Measurements from ENCODE around the gene CYP3A7. TPM values are rescaled to one million over a fixed set of nuclear protein-coding genes. Genes with fewer than 3 reads are reported as not detected.
A peak's percentile ranks its signal among the peaks of the same experiment; 100 is the strongest.
"Not testable (repeated sequence)": the region's sequence is repeated elsewhere in the genome, so short reads cannot be mapped to it uniquely, and the experiment has no call there.

Gene CYP3A7
- total and polyA plus RNA-seq, 7 experiments from 2014 or later = 0.08 TPM; not detected in 6

GRCh38 chr7:99694201-99694911 lies 40.6 kb downstream of the CYP3A7 start:
- Histone ChIP-seq H3K27me3 (ENCODE audit: control insufficient read depth in 2 of 2, insufficient read depth in 2 of 2, low read length in 2 of 2) (no peaks in the 10 kb centered on the region), H3K4me3 (ENCODE audit: low read length) (no peak overlapping the region), H3K4me1 (ENCODE audit: control insufficient read depth in 2 of 2, insufficient read depth in 2 of 2, low read length in 2 of 2) (no peaks in the 10 kb centered on the region), H3K36me3 (ENCODE audit: control insufficient read depth in 2 of 3, insufficient read depth in 3 of 3, low read length in 3 of 3) (no peaks in the 10 kb centered on the region), H3K9me3 (ENCODE audit: control insufficient read depth in 2 of 3, low read length in 3 of 3) (no peaks in the 10 kb centered on the region), H3K27ac (ENCODE audit: low read depth, low read length) (no peak overlapping the region)
- ATAC-seq = no peak
- CTCF ChIA-PET = interaction anchor here (1.6 kb wide), 1 partner anchor 79 kb away, joined by 4 read pairs; no protein-coding TSS in a partner anchor
- Mint-ChIP-seq H3K27me3 (no peaks in the 10 kb centered on the region), H3K4me1 (peaks cover 0 to 22% (median 21%) of the 10 kb centered on the region in 7 donors), H3K36me3 (peaks cover 3 to 7% (median 4%) of the 10 kb centered on the region in 5 donors), H3K27ac (peak overlapping the region in 6 of 9 donors; percentile 38 to 92 (median 76)), H3K4me3 (peak overlapping the region in 4 of 10 donors; percentile 1 to 66 (median 48)), H3K9me3 (peaks cover 0 to 18% (median 5%) of the 10 kb centered on the region in 11 donors)
- intact Hi-C loops (cut with micrococcal nuclease) = no loop called here
- DNase-seq = no peak
- POLR2A ChIA-PET = interaction anchor here (1.1 to 1.7 kb wide), 2 partner anchors 70 to 742 kb away, joined by 3 to 7 read pairs; no protein-coding TSS in a partner anchor

GRCh38 chr7:99693427-99694200 lies 41.4 kb downstream of the CYP3A7 start:
- ChIA-PET POLR2A (interaction anchor here (1.1 to 1.7 kb wide), 2 partner anchors 69 to 743 kb away, joined by 3 to 7 read pairs; no protein-coding TSS in a partner anchor), CTCF (no interaction called here)
- peak overlapping the region in 8 of 9 donors; percentile 61 to 92 (median 80) for H3K27ac Mint-ChIP-seq
- H3K9me3 ChIP-seq (ENCODE audit: control insufficient read depth in 2 of 3, low read length in 3 of 3) = no peaks in the 10 kb centered on the region
- H3K27me3 Mint-ChIP-seq = peaks cover 0 to 5% (median 0%) of the 10 kb centered on the region in 5 donors
- H3K27me3 ChIP-seq (ENCODE audit: control insufficient read depth in 2 of 2, insufficient read depth in 2 of 2, low read length in 2 of 2) = no peaks in the 10 kb centered on the region
- peak overlapping the region in 8 of 10 donors; percentile 1 to 66 (median 48) for H3K4me3 Mint-ChIP-seq
- intact Hi-C loops (cut with micrococcal nuclease) = no loop called here
- no peaks in the 10 kb centered on the region for H3K4me1 ChIP-seq (ENCODE audit: control insufficient read depth in 2 of 2, insufficient read depth in 2 of 2, low read length in 2 of 2)
- DNase-seq (peak in 7 of 9 donors; percentile 49 to 78 (median 59)), ATAC-seq (peak; percentile 74)
- peaks cover 3 to 7% (median 4%) of the 10 kb centered on the region in 5 donors for H3K36me3 Mint-ChIP-seq
- no peak overlapping the region for H3K4me3 ChIP-seq (ENCODE audit: low read length)
- H3K4me1 Mint-ChIP-seq = peaks cover 0 to 22% (median 21%) of the 10 kb centered on the region in 7 donors
- peaks cover 0 to 24% (median 5%) of the 10 kb centered on the region in 11 donors for H3K9me3 Mint-ChIP-seq
- peak overlapping the region; percentile 0 for H3K27ac ChIP-seq (ENCODE audit: low read depth, low read length)
- H3K36me3 ChIP-seq (ENCODE audit: control insufficient read depth in 2 of 3, insufficient read depth in 3 of 3, low read length in 3 of 3) = no peaks in the 10 kb centered on the region

GRCh38 chr7:99693100-99693426 lies 41.9 kb downstream of the CYP3A7 start:
- Mint-ChIP-seq H3K36me3 (peaks cover 3 to 7% (median 4%) of the 10 kb centered on the region in 5 donors), H3K9me3 (peaks cover 0 to 30% (median 7%) of the 10 kb centered on the region in 11 donors), H3K27me3 (peaks cover 0 to 5% (median 0%) of the 10 kb centered on the region in 5 donors), H3K27ac (peak overlapping the region in 8 of 9 donors; percentile 3 to 92 (median 80)), H3K4me1 (peaks cover 0 to 22% (median 21%) of the 10 kb centered on the region in 7 donors), H3K4me3 (peak overlapping the region in 6 of 10 donors; percentile 1 to 66 (median 48))
- ATAC-seq = no peak
- no peaks in the 10 kb centered on the region for H3K27me3 ChIP-seq (ENCODE audit: control insufficient read depth in 2 of 2, insufficient read depth in 2 of 2, low read length in 2 of 2)
- peak overlapping the region; percentile 0 for H3K27ac ChIP-seq (ENCODE audit: low read depth, low read length)
- no peak overlapping the region for H3K4me3 ChIP-seq (ENCODE audit: low read length)
- ChIA-PET POLR2A (interaction anchor here (0.7 to 1.7 kb wide), 5 partner anchors 13 to 744 kb away, joined by 3 to 7 read pairs (median 3); no protein-coding TSS in a partner anchor), CTCF (no interaction called here)
- intact Hi-C loops (cut with micrococcal nuclease) = no loop called here
- H3K36me3 ChIP-seq (ENCODE audit: control insufficient read depth in 2 of 3, insufficient read depth in 3 of 3, low read length in 3 of 3) = no peaks in the 10 kb centered on the region
- no peaks in the 10 kb centered on the region for H3K9me3 ChIP-seq (ENCODE audit: control insufficient read depth in 2 of 3, low read length in 3 of 3)
- no peak for DNase-seq
- H3K4me1 ChIP-seq (ENCODE audit: control insufficient read depth in 2 of 2, insufficient read depth in 2 of 2, low read length in 2 of 2) = no peaks in the 10 kb centered on the region

GRCh38 chr7:99692563-99692962 lies 42.4 kb downstream of the CYP3A7 start:
- H3K27me3 Mint-ChIP-seq; ATAC-seq; H3K9me3 ChIP-seq (ENCODE audit: control insufficient read depth in 2 of 3, low read length in 3 of 3); H3K4me1 ChIP-seq (ENCODE audit: control insufficient read depth in 2 of 2, insufficient read depth in 2 of 2, low read length in 2 of 2); H3K27ac ChIP-seq (ENCODE audit: low read depth, low read length); CTCF ChIA-PET; intact Hi-C loops (cut with micrococcal nuclease); DNase-seq; H3K4me3 ChIP-seq (ENCODE audit: low read length); H3K27me3 ChIP-seq (ENCODE audit: control insufficient read depth in 2 of 2, insufficient read depth in 2 of 2, low read length in 2 of 2); H3K36me3 ChIP-seq (ENCODE audit: control insufficient read depth in 2 of 3, insufficient read depth in 3 of 3, low read length in 3 of 3); H3K36me3 Mint-ChIP-seq: not testable (repeated sequence)
- Mint-ChIP-seq H3K4me1 (peaks cover 0 to 22% (median 21%) of the 10 kb centered on the region in 7 donors), H3K4me3 (peak overlapping the region in 2 of 10 donors; percentile 1 to 66), H3K27ac (peak overlapping the region in 6 of 9 donors; percentile 3 to 92 (median 70)), H3K9me3 (peaks cover 0 to 31% (median 7%) of the 10 kb centered on the region in 11 donors)
- POLR2A ChIA-PET = interaction anchor here (0.7 to 1.7 kb wide), 4 partner anchors 13 to 226 kb away, joined by 3 to 7 read pairs (median 3); no protein-coding TSS in a partner anchor

- H3K4me1 ChIP-seq (ENCODE audit: control insufficient read depth in 2 of 2, insufficient read depth in 2 of 2, low read length in 2 of 2); H3K4me3 Mint-ChIP-seq; H3K9me3 ChIP-seq (ENCODE audit: control insufficient read depth in 2 of 3, low read length in 3 of 3); H3K4me3 ChIP-seq (ENCODE audit: low read length); CTCF ChIA-PET; H3K27ac ChIP-seq (ENCODE audit: low read depth, low read length); DNase-seq; ATAC-seq; POLR2A ChIA-PET; H3K27me3 Mint-ChIP-seq; intact Hi-C loops (cut with micrococcal nuclease); H3K27me3 ChIP-seq (ENCODE audit: control insufficient read depth in 2 of 2, insufficient read depth in 2 of 2, low read length in 2 of 2); H3K36me3 ChIP-seq (ENCODE audit: control insufficient read depth in 2 of 3, insufficient read depth in 3 of 3, low read length in 3 of 3): not testable (repeated sequence)
- peaks cover 0 to 31% (median 10%) of the 10 kb centered on the region in 11 donors for H3K9me3 Mint-ChIP-seq
- peaks cover 0 to 22% (median 21%) of the 10 kb centered on the region in 7 donors for H3K4me1 Mint-ChIP-seq
- H3K27ac Mint-ChIP-seq = peak overlapping the region in 1 of 9 donors; percentile 28
- peaks cover 3 to 10% (median 7%) of the 10 kb centered on the region in 5 donors for H3K36me3 Mint-ChIP-seq
These were observed 43.3 kb downstream of the CYP3A7 start for GRCh38 chr7:99691658-99692057.

GRCh38 chr7:99690918-99691317 lies 44.1 kb downstream of the CYP3A7 start:
- peaks cover 0 to 22% (median 21%) of the 10 kb centered on the region in 7 donors for H3K4me1 Mint-ChIP-seq
- H3K4me1 ChIP-seq (ENCODE audit: control insufficient read depth in 2 of 2, insufficient read depth in 2 of 2, low read length in 2 of 2); H3K4me3 ChIP-seq (ENCODE audit: low read length); H3K27ac Mint-ChIP-seq; H3K9me3 ChIP-seq (ENCODE audit: control insufficient read depth in 2 of 3, low read length in 3 of 3); H3K27me3 Mint-ChIP-seq; CTCF ChIA-PET; H3K4me3 Mint-ChIP-seq; DNase-seq; H3K27ac ChIP-seq (ENCODE audit: low read depth, low read length); H3K27me3 ChIP-seq (ENCODE audit: control insufficient read depth in 2 of 2, insufficient read depth in 2 of 2, low read length in 2 of 2); H3K36me3 ChIP-seq (ENCODE audit: control insufficient read depth in 2 of 3, insufficient read depth in 3 of 3, low read length in 3 of 3); ATAC-seq; POLR2A ChIA-PET; intact Hi-C loops (cut with micrococcal nuclease): not testable (repeated sequence)
- peaks cover 0 to 31% (median 10%) of the 10 kb centered on the region in 11 donors for H3K9me3 Mint-ChIP-seq
- H3K36me3 Mint-ChIP-seq = peaks cover 3 to 10% (median 7%) of the 10 kb centered on the region in 5 donors

Data from naive thymus-derived CD4-positive, alpha-beta T cell (primary cell).